Measurements from ENCODE around the gene LTBP2. TPM values are rescaled to one million over a fixed set of nuclear protein-coding genes. Genes with fewer than 3 reads are reported as not detected.

The LTBP2 gene
- total RNA-seq, 1 donor from 2014 or later, result 2.9 TPM

DNA sequence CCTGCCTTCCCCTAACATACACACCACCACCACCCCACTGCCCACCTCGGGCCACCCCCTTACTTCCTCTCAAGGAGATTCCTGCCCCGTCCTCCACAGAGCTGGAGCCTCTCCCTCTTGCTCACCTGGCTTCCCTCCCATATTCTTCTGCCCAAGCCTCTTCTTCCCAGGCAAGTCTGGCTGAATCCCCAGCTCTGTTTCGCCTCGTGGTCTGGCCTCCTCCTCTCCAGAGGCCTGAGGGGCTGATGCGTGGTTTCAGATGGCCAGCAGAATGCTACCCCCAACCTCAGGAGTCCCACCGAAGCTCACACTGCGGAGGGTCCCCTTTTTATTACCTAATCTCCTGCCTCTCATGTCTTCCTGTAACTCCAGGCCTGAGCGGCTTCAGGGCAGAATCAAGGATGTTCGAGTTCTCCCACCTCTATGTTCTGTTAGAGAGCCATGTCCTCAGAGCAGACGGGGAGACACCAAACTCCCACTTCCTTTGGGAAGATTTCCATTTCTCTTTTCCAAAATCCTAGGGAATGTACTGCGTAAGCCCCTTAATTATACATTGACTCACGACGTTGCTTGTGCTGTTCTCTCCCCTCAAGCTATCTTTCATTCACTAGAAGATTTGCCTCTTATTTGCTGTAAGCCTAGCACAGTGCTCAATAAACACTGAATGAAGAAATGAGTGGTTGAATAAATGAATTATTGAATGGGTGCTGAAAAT lies 33.9 kb upstream of the LTBP2 start:
- peaks cover 26% of the 10 kb centered on the region for H3K4me1 Mint-ChIP-seq
- H3K27me3 Mint-ChIP-seq (ENCODE audit: low read depth), result peaks cover 1% of the 10 kb centered on the region

DNA sequence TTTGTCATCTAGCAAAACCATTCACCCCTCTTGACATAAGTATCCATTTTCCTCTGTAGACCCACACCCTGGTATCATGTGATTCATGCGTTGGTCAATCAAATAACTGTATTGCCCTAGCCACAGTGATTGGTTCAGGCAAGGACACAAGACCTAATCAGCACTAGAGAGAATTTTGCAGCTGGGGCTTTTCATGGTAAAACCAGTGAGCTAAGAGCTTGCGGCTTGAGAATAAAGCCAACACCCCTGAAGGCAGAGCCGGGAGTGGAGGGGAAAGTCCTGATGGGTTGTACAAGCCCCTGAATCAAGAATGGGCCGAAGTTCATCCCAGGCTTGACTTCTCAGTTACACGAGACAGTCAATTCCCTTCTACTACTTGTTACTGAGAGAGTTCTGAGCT lies 33.2 kb upstream of the LTBP2 start:
- Mint-ChIP-seq H3K27ac (no peak overlapping the region), H3K36me3 (no peaks in the 10 kb centered on the region), H3K27me3 (ENCODE audit: low read depth) (peaks cover 1% of the 10 kb centered on the region), H3K4me3 (no peak overlapping the region), H3K4me1 (peaks cover 26% of the 10 kb centered on the region), H3K9me3 (no peaks in the 10 kb centered on the region)
- DNase-seq (ENCODE audit: low spot score in 2 of 2, unreplicated experiment in 2 of 2), result no peak
- TF ChIP-seq, protein P1, sequence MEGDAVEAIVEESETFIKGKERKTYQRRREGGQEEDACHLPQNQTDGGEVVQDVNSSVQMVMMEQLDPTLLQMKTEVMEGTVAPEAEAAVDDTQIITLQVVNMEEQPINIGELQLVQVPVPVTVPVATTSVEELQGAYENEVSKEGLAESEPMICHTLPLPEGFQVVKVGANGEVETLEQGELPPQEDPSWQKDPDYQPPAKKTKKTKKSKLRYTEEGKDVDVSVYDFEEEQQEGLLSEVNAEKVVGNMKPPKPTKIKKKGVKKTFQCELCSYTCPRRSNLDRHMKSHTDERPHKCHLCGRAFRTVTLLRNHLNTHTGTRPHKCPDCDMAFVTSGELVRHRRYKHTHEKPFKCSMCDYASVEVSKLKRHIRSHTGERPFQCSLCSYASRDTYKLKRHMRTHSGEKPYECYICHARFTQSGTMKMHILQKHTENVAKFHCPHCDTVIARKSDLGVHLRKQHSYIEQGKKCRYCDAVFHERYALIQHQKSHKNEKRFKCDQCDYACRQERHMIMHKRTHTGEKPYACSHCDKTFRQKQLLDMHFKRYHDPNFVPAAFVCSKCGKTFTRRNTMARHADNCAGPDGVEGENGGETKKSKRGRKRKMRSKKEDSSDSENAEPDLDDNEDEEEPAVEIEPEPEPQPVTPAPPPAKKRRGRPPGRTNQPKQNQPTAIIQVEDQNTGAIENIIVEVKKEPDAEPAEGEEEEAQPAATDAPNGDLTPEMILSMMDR (IDR thresholded peaks at IDR 0.05; ENCODE audit: unreplicated experiment), result no peak

More for the DNA sequence above, 33.9 kb upstream of the LTBP2 start:
- no peak for DNase-seq (ENCODE audit: low spot score in 2 of 2, unreplicated experiment in 2 of 2)
- Mint-ChIP-seq H3K4me3 (no peak overlapping the region), H3K36me3 (no peaks in the 10 kb centered on the region), H3K9me3 (no peaks in the 10 kb centered on the region), H3K27ac (no peak overlapping the region)
- TF ChIP-seq, protein P1 (IDR thresholded peaks at IDR 0.05; ENCODE audit: unreplicated experiment), result no peak

DNA sequence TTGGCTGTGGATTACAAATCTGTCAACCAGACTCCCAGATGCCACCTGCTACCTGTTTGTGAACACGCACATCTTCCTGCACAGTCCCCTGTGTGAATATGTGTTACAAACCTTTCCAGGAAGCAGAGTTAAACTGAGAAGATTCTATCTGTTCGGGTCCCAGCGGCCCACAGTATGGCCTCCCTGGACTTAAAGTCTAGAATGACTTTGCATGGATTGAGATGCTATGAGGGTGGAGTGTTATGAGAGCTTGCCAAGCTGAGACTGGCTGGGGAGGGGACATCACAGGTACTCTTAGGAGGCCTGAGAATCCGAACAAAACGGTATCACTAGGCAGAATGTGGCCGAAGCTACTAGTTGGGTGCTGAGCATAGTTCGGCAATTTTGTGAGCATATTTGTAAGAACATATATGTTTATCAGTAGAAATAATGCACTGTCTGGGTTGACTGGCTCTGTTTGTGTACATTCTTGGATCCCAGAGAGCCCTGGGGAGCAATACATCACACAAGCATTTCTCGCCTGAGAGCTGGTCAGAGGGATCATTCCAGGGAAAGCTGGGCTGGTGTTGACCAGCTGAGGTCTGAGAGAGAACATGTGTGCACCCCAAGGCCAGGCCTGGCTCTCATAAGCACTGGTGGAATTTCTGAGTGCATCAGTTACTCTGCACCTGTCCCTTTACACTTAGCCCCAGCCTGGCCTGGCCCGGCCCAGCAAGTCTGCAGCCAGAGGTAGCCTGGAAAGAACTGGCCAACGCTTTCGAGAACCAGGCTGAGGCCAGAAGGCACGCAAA lies 29.8 kb upstream of the LTBP2 start:
- no peak overlapping the region for H3K4me3 Mint-ChIP-seq
- no peak overlapping the region for H3K27ac Mint-ChIP-seq
- no peak for DNase-seq (ENCODE audit: low spot score in 2 of 2, unreplicated experiment in 2 of 2)

DNA sequence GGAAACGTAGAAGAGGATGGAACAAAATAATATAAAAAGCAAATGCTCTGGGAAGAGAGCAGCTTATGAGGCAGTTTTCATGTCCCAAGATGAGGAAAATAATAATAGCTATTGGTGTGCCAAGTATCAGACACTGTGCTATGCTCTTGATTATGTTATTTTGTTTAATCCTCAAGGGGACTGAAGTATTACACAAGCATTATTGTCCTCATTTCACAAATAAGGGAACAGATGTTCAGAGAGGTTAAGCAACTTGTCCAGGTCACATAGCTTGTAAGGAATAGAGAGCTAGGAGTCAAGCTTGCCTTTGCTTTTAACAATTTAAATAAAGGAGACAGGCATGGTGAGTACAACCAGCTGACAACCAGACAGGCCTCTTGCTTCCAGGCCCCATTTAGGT lies 26.9 kb upstream of the LTBP2 start:
- no peaks in the 10 kb centered on the region for H3K9me3 Mint-ChIP-seq
- DNase-seq (ENCODE audit: low spot score in 2 of 2, unreplicated experiment in 2 of 2), result no peak
- peaks cover 6% of the 10 kb centered on the region for H3K4me1 Mint-ChIP-seq
- H3K27me3 Mint-ChIP-seq (ENCODE audit: low read depth), result peaks cover 1% of the 10 kb centered on the region
- H3K27ac Mint-ChIP-seq, result no peak overlapping the region
- TF ChIP-seq, protein P1 (IDR thresholded peaks at IDR 0.05; ENCODE audit: unreplicated experiment), result no peak
- no peaks in the 10 kb centered on the region for H3K36me3 Mint-ChIP-seq
- no peak overlapping the region for H3K4me3 Mint-ChIP-seq

More for the DNA sequence above, 29.8 kb upstream of the LTBP2 start:
- Mint-ChIP-seq H3K27me3 (ENCODE audit: low read depth) (peaks cover 1% of the 10 kb centered on the region), H3K9me3 (no peaks in the 10 kb centered on the region), H3K36me3 (no peaks in the 10 kb centered on the region), H3K4me1 (peaks cover 7% of the 10 kb centered on the region)
- TF ChIP-seq, protein P1 (IDR thresholded peaks at IDR 0.05; ENCODE audit: unreplicated experiment), result no peak

DNA sequence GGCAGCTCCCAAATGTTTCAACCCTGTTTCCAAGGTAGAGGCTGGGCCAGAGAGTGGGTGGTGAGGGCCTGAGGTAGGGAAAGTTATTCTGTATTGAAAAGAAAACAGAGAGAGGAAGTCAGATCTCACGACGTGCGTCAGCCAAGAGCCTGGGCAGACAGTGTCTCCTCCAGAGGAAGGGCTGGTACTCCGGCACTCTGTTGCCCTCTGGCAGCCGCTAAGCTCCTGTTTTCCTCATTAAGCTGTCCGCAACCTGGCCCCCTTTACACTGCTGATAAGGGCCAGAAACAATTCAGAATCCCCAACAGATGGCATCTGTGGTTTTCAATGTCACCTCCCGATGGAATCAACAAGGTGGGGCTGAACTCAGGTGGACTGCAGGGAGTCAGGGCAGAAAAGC lies 26.0 kb upstream of the LTBP2 start:
- no peak overlapping the region for H3K27ac Mint-ChIP-seq
- peaks cover 6% of the 10 kb centered on the region for H3K4me1 Mint-ChIP-seq
- H3K9me3 Mint-ChIP-seq, result no peaks in the 10 kb centered on the region
- H3K27me3 Mint-ChIP-seq (ENCODE audit: low read depth), result peaks cover 1% of the 10 kb centered on the region
- TF ChIP-seq, protein P1 (IDR thresholded peaks at IDR 0.05; ENCODE audit: unreplicated experiment), result no peak
- DNase-seq (ENCODE audit: low spot score in 2 of 2, unreplicated experiment in 2 of 2), result no peak
- no peak overlapping the region for H3K4me3 Mint-ChIP-seq
- no peaks in the 10 kb centered on the region for H3K36me3 Mint-ChIP-seq

All from mesothelial cell of epicardium (in vitro differentiated cells).